Nucleus accumbens (tissue), 56 donors: Measurements from ENCODE around the gene DLEU7.

Experiments used
- DNase-seq, 56 donors: peaks; one replicate each; lab custom pipeline; 2025; lab: John Stamatoyannopoulos, UW

Gene DLEU7

GRCh38 chr13:50843257-50844083, at the start of gene DLEU7:
Gene DLEU7 (minus strand): TSS chr13:50843692. CDS start chr13:50843646, 46 bp downstream.
- peak in 13 of 56 donors; percentile 3 to 68 (median 9) for DNase-seq

GRCh38 chr13:50892210-50892944, 48.9 kb upstream of the DLEU7 start:
- no peak for DNase-seq

- DNase-seq: no peak
Measured at GRCh38 chr13:50891206-50891605, 47.7 kb upstream of the DLEU7 start.

GRCh38 chr13:50889317-50889716, 45.8 kb upstream of the DLEU7 start:
- no peak for DNase-seq

GRCh38 chr13:50888362-50888761, 44.9 kb upstream of the DLEU7 start:
- no peak for DNase-seq

GRCh38 chr13:50887151-50887550, 43.7 kb upstream of the DLEU7 start:
- no peak for DNase-seq

GRCh38 chr13:50884265-50884664, 40.8 kb upstream of the DLEU7 start:
- no peak for DNase-seq

GRCh38 chr13:50883728-50884127, 40.2 kb upstream of the DLEU7 start:
- DNase-seq: no peak

GRCh38 chr13:50882816-50883435, 39.4 kb upstream of the DLEU7 start:
- DNase-seq: no peak

GRCh38 chr13:50873991-50874390, 30.5 kb upstream of the DLEU7 start:
- DNase-seq: no peak

- DNase-seq: no peak
Measured at GRCh38 chr13:50873467-50873866, 30.0 kb upstream of the DLEU7 start.

- no peak for DNase-seq
Measured at GRCh38 chr13:50871405-50871804, 27.9 kb upstream of the DLEU7 start.

GRCh38 chr13:50867637-50867945, 24.1 kb upstream of the DLEU7 start:
- DNase-seq: no peak

- DNase-seq: no peak
Measured at GRCh38 chr13:50866817-50867636, 23.5 kb upstream of the DLEU7 start.

- no peak for DNase-seq
Measured at GRCh38 chr13:50864492-50864891, 21.0 kb upstream of the DLEU7 start.

- DNase-seq: no peak
Measured at GRCh38 chr13:50855681-50856080, 12.2 kb upstream of the DLEU7 start.

GRCh38 chr13:50850445-50850844, 7.0 kb upstream of the DLEU7 start:
- DNase-seq: no peak

- DNase-seq: no peak
Measured at GRCh38 chr13:50847501-50847900, 4.0 kb upstream of the DLEU7 start.

GRCh38 chr13:50846861-50847475, 3.5 kb upstream of the DLEU7 start:
- DNase-seq: no peak

- DNase-seq: no peak
Measured at GRCh38 chr13:50845211-50845610, 1.7 kb upstream of the DLEU7 start.
